Right lobe of liver (tissue), 4 donors: ENCODE data around the gene OPCML.

ENCODE experiments used
- POLR2A ChIP-seq: fragments of 450-650 bp; IDR thresholded peaks from one replicate; pipeline ENCODE4 v1.6.1; 2017; ENCODE audit warnings: antibody characterized with exemption, mild to moderate bottlenecking
- TF ChIP-seq, protein P1 (sequence below), 4 donors: fragments of 200-600 bp in 3 of 4; fragments of 450-650 bp in 1 of 4; IDR thresholded peaks; one replicate each; pipeline versions ENCODE4 v1.5.1 to v1.8.0; 2016 to 2022; ENCODE audit warnings: antibody characterized with exemption in 4 of 4, mild to moderate bottlenecking in 2 of 4
- donor health status: DM: no; HTN: no; CAD: no.
- donor health status: DM: no; HTN: no; CAD: no.
- donor health status: DM: no; HTN: yes; CAD: no.

DNA sequence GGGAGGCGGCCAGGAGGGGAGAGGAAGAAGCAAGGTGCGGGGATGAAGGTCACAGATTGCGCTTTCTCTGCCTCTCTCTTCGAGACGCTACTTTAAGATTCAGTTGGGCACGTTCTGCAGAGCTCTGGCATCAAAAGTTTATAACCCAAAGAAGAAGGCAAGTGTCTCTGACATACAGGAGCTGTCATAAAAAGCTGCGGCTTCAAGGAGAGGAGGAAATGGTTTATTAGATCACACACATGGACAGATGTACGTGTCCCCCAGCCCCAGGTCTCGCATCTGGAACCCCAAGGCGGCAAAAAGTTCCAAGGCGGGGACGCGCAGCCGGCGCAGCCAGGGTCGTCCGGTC lies 589.0 kb downstream of the OPCML start:
- TF ChIP-seq POLR2A, result no peak
- TF ChIP-seq, protein P1, sequence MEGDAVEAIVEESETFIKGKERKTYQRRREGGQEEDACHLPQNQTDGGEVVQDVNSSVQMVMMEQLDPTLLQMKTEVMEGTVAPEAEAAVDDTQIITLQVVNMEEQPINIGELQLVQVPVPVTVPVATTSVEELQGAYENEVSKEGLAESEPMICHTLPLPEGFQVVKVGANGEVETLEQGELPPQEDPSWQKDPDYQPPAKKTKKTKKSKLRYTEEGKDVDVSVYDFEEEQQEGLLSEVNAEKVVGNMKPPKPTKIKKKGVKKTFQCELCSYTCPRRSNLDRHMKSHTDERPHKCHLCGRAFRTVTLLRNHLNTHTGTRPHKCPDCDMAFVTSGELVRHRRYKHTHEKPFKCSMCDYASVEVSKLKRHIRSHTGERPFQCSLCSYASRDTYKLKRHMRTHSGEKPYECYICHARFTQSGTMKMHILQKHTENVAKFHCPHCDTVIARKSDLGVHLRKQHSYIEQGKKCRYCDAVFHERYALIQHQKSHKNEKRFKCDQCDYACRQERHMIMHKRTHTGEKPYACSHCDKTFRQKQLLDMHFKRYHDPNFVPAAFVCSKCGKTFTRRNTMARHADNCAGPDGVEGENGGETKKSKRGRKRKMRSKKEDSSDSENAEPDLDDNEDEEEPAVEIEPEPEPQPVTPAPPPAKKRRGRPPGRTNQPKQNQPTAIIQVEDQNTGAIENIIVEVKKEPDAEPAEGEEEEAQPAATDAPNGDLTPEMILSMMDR (IDR thresholded peaks at IDR 0.05), result no peak
